ENCODE data around the gene KATNB1. TPM values are rescaled to one million over a fixed set of nuclear protein-coding genes. Genes with fewer than 3 reads are reported as not detected.

KATNB1 gene
- total RNA-seq, 1 donor from 2014 or later, result 33.5 TPM

DNA sequence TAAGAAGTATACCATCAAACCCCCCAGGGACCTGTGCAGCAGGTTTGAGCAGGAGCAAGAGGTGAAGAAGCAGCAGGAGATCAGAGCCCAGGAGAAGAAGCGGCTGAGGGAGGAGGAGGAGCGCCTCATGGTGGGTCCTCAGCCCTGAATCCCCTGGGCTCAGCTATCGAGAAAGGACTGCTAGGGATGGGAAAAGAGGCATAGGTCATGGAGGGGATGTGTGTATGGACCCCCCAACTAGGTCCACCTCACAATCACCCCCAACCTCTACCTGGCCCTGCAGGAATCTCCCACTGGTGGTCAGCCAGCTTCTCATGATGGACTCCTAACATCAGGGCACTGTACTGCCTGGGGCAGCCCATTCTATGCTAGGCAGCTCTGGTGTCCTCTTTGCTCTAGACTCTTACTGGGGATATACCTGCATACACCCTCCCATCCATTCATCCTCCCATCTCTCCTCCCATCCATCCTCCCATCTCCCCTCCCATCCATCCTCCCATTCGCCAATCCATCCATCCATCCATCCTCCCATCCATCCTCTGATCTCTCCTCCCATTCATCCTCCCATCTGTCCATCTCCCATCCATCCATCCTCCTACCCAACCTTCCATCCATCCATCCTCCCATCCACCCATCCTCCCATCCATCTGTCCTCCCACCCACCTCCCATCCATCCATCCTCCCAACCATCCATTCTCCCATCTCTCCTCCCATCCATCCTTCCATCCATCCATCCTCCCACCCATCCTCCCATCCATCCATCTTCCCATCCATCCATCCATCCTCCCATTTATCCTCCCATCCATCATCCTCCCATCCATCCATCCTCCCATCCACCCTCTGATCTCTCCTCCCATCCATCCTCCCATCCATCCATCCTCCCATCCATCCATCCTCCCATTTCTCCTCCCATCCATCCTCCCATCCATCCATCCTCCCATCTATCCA, 30.4 kb upstream of the KATNB1 start:
- Histone ChIP-seq H2AFZ (replicated peaks) (no peak overlapping the region), H3K4me1 (peaks cover 13% of the 10 kb centered on the region), H3K27me3 (no peaks in the 10 kb centered on the region), H3K36me3 (no peaks in the 10 kb centered on the region), H4K20me1 (ENCODE audit: low read depth) (no peaks in the 10 kb centered on the region), H3K9ac (no peak overlapping the region), H3K4me2 (no peak overlapping the region), H3K4me3 (no peak overlapping the region), H3F3A (ENCODE audit: low read depth) (no peaks in the 10 kb centered on the region), H3K9me3 (ENCODE audit: low read depth) (no peaks in the 10 kb centered on the region), H3K27ac (no peak overlapping the region), H3K79me2 (ENCODE audit: low read depth) (no peaks in the 10 kb centered on the region)
- no peaks in the 10 kb centered on the region for H3K9me3 Mint-ChIP-seq
- DNase-seq (ENCODE audit: low spot score), result no peak
- no peak for TF ChIP-seq EZH2phosphoT487 (IDR thresholded peaks at IDR 0.05)
- H3K4me1 Mint-ChIP-seq, result peaks cover 16% of the 10 kb centered on the region
- no peak overlapping the region for H3K4me3 Mint-ChIP-seq
- H3K27me3 Mint-ChIP-seq (ENCODE audit: insufficient read depth, low read depth), result no peaks in the 10 kb centered on the region
- no peaks in the 10 kb centered on the region for H3K36me3 Mint-ChIP-seq
- H3K27ac Mint-ChIP-seq, result no peak overlapping the region

GRCh38 chr16:57706717-57707116, 28.9 kb upstream of the KATNB1 start:
- H3K36me3 Mint-ChIP-seq, result no peaks in the 10 kb centered on the region
- no peak overlapping the region for H2AFZ ChIP-seq (replicated peaks)
- no peak overlapping the region for H3K27ac ChIP-seq
- H3K36me3 ChIP-seq, result no peaks in the 10 kb centered on the region
- H3K27ac Mint-ChIP-seq, result no peak overlapping the region
- H3K4me1 Mint-ChIP-seq, result peaks cover 5% of the 10 kb centered on the region
- H3K9ac ChIP-seq, result no peak overlapping the region
- H4K20me1 ChIP-seq (ENCODE audit: low read depth), result no peaks in the 10 kb centered on the region
- TF ChIP-seq EZH2phosphoT487 (IDR thresholded peaks at IDR 0.05) (no peak), CTCF (IDR thresholded peaks at IDR 0.05) (no peak), EZH2 (IDR thresholded peaks at IDR 0.05) (no peak)
- H3K27me3 Mint-ChIP-seq (ENCODE audit: insufficient read depth, low read depth), result no peaks in the 10 kb centered on the region
- H3K27me3 ChIP-seq, result no peaks in the 10 kb centered on the region
- no peaks in the 10 kb centered on the region for H3F3A ChIP-seq (ENCODE audit: low read depth)
- no peaks in the 10 kb centered on the region for H3K9me3 Mint-ChIP-seq
- no peaks in the 10 kb centered on the region for H3K79me2 ChIP-seq (ENCODE audit: low read depth)
- peaks cover 2% of the 10 kb centered on the region for H3K4me1 ChIP-seq
- no peak overlapping the region for H3K4me2 ChIP-seq
- H3K4me3 Mint-ChIP-seq, result peak overlapping the region; percentile 4
- no peaks in the 10 kb centered on the region for H3K9me3 ChIP-seq (ENCODE audit: low read depth)
- no peak overlapping the region for H3K4me3 ChIP-seq
- DNase-seq (ENCODE audit: low spot score), result no peak

- Mint-ChIP-seq H3K9me3 (no peaks in the 10 kb centered on the region), H3K4me1 (no peaks in the 10 kb centered on the region), H3K36me3 (no peaks in the 10 kb centered on the region), H3K27ac (no peak overlapping the region), H3K27me3 (ENCODE audit: insufficient read depth, low read depth) (no peaks in the 10 kb centered on the region), H3K4me3 (no peak overlapping the region)
- Histone ChIP-seq H3K4me2 (no peak overlapping the region), H3K9me3 (ENCODE audit: low read depth) (no peaks in the 10 kb centered on the region), H3K4me3 (no peak overlapping the region), H4K20me1 (ENCODE audit: low read depth) (no peaks in the 10 kb centered on the region), H3K27ac (no peak overlapping the region), H3K27me3 (no peaks in the 10 kb centered on the region), H3K79me2 (ENCODE audit: low read depth) (no peaks in the 10 kb centered on the region), H3F3A (ENCODE audit: low read depth) (no peaks in the 10 kb centered on the region), H3K36me3 (no peaks in the 10 kb centered on the region), H3K9ac (no peak overlapping the region), H3K4me1 (no peaks in the 10 kb centered on the region), H2AFZ (replicated peaks) (no peak overlapping the region)
- TF ChIP-seq EZH2phosphoT487 (IDR thresholded peaks at IDR 0.05), result no peak
- TF ChIP-seq CTCF (IDR thresholded peaks at IDR 0.05), result no peak
- TF ChIP-seq EZH2 (IDR thresholded peaks at IDR 0.05), result no peak
- DNase-seq (ENCODE audit: low spot score), result no peak
Observed at GRCh38 chr16:57707331-57707730, 28.2 kb upstream of the KATNB1 start.

- Mint-ChIP-seq H3K27ac (no peak overlapping the region), H3K27me3 (ENCODE audit: insufficient read depth, low read depth) (no peaks in the 10 kb centered on the region), H3K4me3 (no peak overlapping the region), H3K4me1 (no peaks in the 10 kb centered on the region), H3K9me3 (no peaks in the 10 kb centered on the region), H3K36me3 (no peaks in the 10 kb centered on the region)
- Histone ChIP-seq H3K9me3 (ENCODE audit: low read depth) (no peaks in the 10 kb centered on the region), H3K27ac (no peak overlapping the region), H3K9ac (no peak overlapping the region), H3K4me1 (no peaks in the 10 kb centered on the region), H4K20me1 (ENCODE audit: low read depth) (no peaks in the 10 kb centered on the region), H3K4me2 (no peak overlapping the region), H3K4me3 (no peak overlapping the region), H3K36me3 (no peaks in the 10 kb centered on the region), H3F3A (ENCODE audit: low read depth) (no peaks in the 10 kb centered on the region), H3K79me2 (ENCODE audit: low read depth) (no peaks in the 10 kb centered on the region), H2AFZ (replicated peaks) (no peak overlapping the region), H3K27me3 (no peaks in the 10 kb centered on the region)
- TF ChIP-seq EZH2phosphoT487 (IDR thresholded peaks at IDR 0.05) (no peak), EZH2 (IDR thresholded peaks at IDR 0.05) (no peak)
- DNase-seq (ENCODE audit: low spot score), result no peak
Observed at GRCh38 chr16:57708168-57708567, 27.4 kb upstream of the KATNB1 start.

Measured in neural progenitor cell (in vitro differentiated cells).